ENCODE results near the gene PRKX. TPM values are rescaled to one million over a fixed set of nuclear protein-coding genes. Genes with fewer than 3 reads are reported as not detected.
"Not testable (repeated sequence)": the region's sequence is repeated elsewhere in the genome, so short reads cannot be mapped to it uniquely, and the experiment has no call there.

The PRKX gene
- 15.3 TPM for total RNA-seq

DNA sequence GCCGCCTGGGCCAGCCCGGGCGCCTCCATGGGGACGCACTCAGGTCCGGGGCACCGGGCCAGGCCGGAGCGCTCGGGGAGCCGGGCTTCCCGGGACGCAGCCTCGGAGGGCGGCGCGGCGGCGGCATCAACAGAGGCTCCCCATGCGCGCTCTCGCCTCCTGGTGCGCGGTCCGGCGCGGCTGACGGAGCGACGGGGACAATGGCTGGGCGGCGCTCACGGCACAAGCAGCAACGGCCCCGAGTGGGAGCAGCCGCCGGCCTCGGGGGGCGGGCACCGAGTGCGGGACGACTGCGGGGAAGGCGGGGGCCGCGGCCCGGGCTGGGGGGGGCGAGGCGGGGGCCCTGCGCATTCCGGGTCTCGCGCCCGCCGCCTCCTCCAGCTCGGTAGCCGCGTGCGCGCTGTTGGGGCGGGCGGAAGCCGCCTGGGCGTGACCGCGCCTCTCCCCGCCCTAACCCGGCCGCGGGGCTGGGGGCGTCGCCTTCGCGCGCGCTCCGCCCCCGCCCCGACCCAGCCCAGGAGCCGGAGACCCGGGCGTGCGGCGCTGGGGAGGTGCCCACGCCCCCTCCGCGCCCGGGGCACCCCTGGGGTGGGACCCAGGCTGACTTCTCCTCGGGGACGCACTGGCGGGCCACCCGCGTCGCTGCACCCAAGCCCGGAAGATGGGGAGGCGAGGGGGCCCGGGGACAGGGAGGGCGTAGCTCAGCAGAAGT is at the start of gene PRKX:
TSS of gene PRKX (minus strand) at position 425 of the 712 bp plus-strand sequence. CDS start at position 29, 396 bp downstream.
- peak; percentile 62 to 73 (median 67) for DNase-seq (ENCODE audit: low read depth in 2 of 3, low spot score in 2 of 3)

DNA sequence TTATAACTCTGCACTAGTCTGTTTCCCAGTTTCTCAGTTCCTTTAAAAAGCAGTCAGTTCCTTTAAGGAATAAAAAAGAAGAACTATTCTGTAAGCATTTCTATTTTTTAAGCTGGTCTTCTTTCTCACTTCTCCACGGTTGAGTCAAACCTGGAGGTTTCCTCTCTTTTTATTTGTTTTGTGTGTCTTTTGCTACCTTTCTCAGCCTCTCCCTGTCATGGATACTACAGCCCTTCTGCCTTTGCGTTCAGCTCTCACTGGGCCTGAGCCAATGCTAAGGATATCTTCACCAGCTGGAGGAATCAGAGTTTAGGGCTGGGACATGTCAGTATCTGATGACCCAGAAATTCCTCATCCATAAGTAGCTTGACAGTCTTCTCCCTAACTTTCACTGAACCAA is 49.7 kb upstream of the PRKX start:
- DNase-seq (ENCODE audit: low read depth in 2 of 3, low spot score in 2 of 3) = no peak

DNA sequence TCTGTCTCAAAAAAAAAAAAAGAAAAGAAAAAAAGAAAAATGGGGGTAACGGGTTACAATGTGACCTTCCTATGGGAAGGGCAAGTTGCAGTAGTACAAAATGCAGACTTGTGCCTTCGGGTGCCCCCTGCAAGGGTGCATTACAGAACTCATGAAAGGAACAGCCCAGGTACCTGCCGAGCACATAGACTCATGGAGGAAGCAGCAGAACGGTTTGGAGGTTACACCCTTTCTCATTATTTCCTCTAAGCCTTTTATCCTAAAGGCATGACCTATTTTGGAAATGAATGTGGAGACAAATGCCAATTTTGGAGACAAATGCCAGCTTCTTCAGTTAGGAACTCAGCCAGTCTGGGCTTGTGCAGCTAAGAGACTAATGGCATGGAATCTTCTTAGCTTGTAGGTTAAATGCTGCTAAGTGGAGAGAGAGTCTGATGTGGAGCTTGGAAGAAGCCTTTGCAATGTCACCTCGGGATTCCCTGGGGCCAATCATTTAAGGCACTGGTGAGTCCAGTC is 44.1 kb upstream of the PRKX start:
- no peak for DNase-seq (ENCODE audit: low read depth in 2 of 3, low spot score in 2 of 3)

DNA sequence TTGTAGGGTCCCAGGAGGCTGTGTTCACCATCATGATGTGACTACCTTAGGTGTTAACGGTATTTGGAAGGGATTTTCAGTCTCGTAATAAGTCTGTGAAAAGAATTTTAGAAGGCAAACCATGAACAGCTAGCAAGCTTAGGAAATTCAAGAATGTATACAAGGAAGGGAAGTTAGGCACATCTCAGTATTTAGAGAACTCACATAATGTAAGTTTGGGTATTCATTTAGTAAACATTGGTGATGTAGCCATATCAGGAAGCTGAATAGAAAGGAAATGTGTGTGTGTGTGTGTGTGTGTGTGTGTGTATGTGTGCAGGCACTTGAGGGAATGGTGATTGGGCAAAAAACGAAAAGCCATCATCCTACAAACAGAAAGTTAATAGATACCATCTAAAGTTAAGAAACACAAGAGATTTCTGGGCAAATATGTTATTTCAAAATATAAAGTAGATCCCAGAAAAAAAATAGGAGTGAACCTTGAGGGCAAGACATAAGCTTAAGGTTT is 34.7 kb upstream of the PRKX start:
- DNase-seq (ENCODE audit: low read depth in 2 of 3, low spot score in 2 of 3) = peak in 2 of 3 donors; percentile 23 to 63

DNA sequence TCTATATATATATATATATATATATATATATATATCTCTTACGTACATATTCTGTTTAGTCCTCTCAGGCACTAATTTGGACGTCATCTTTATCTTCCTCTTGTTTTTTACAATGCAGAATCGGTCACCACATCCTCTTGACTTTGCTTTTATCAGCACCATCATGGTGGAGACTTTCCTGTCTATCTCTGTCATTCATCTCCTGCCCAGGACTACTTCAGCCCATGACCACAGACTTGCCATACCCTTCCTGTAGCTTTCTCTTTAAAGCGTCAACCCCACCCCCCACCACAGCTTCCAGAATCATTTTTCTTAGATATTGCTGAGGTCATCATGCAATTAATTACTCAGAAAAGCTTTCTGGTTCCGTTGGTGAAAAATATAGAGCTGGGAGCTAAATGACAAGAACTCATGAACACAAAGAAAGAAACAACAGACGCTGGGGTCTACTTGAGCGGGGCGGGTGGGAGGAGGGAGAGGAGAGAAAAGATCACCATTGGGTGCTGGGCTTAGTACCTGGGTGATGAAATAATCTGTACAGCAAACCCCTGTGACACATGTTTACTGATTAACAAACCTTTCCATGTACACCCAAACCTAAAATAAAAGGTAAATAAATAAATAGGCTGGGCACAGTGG is 30.5 kb upstream of the PRKX start:
- DNase-seq (ENCODE audit: low read depth in 2 of 3, low spot score in 2 of 3) = peak; percentile 23 to 89 (median 69)

DNA sequence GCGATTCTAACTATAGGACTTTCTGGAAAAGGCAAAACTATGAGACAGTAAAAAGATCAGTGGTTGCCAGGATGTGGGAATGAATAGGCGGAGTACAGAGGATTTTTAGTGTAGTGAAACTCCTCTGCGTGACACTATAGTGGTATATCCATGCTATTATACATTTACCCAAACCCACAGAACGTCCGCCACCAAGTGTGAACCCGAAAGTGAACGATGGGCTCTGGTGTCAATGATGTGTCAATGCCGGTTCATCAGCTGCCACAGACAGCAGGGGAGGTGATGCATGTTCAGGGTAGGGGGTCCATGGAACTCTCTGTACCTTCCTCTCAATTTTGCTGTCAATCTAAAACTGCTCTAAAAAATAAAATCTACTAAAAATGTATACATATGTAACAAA is 27.5 kb upstream of the PRKX start:
- not testable (repeated sequence) for DNase-seq (ENCODE audit: low read depth in 2 of 3, low spot score in 2 of 3)

DNA sequence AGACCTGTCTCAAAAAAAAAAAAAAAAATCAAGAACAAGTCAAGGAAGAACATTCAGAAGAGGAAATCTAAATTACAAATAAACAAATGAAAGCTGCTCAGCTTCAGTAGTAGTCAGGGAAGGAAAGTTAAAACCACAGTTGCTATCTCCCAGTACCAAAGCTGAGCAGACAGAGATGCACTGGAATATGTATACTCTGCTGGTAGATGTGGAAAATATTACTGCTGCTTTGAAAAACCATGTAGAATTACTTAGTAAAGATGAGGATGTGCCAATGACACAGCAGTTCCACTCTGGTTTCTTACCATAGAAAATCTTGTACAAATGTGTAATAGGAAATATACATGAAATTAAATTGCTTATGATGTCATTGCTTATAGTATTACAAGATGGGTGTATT is 25.1 kb upstream of the PRKX start:
- DNase-seq (ENCODE audit: low read depth in 2 of 3, low spot score in 2 of 3) = peak in 2 of 3 donors; percentile 18 to 74

DNA sequence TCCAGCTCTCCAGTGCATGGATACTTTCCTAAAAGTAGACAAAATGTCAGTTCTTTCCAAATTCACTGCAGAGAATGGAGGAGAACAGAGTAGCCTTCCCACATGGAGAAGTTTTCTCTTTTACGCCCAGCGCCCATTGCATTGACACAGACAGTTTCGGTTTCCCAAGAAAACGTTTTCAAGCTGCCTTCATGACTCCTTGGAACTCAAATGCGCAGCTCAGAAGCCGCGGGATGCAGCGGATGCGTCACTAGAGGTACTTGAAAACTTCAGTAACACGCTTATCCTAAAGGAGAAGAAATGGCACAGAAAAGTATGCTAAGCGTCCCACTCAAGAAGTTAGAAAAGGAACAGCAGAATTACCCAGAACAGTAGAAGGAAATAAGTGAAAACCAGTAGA is 23.1 kb upstream of the PRKX start:
- not testable (repeated sequence) for DNase-seq (ENCODE audit: low read depth in 2 of 3, low spot score in 2 of 3)

DNA sequence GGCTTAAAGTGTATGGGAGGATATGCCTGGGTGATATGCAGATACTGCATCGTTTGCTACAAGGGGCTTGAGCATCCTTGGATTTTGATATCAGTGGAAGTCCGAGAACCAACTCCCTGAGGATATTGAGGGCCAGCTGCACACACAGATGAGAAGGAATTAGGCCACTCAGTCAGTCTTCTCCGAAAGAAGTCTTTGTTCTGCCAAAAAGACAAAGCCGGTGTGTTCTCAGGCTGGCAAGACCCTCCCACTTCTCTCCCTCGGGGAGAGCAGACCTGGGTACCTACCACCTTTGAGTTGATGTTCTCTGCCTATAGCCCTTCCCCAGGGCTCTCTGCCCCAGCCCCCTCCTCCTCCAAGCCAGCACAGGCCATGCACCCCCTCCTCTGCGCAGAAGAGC is 22.4 kb upstream of the PRKX start:
- DNase-seq (ENCODE audit: low read depth in 2 of 3, low spot score in 2 of 3) = not testable (repeated sequence)

DNA sequence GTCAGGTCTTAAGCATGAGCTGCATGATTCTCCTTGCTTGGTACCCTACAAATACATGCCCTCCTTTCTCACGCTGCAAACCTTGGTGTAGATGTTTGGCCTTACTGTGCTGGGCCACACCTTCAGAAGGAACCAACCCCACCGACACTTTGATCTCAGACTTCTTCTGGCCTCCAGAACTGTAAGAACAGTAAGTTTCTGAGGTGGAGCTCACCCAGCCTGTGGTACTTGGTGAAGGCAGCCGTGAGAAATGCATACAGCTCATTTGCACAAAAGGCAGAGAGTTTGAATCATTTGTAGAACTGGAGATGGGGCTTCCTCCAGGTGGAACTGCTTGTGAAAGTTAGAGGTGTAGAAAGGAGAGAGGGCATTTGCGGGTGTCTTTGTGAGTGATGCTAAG is 21.0 kb upstream of the PRKX start:
- DNase-seq (ENCODE audit: low read depth in 2 of 3, low spot score in 2 of 3) = not testable (repeated sequence)

DNA sequence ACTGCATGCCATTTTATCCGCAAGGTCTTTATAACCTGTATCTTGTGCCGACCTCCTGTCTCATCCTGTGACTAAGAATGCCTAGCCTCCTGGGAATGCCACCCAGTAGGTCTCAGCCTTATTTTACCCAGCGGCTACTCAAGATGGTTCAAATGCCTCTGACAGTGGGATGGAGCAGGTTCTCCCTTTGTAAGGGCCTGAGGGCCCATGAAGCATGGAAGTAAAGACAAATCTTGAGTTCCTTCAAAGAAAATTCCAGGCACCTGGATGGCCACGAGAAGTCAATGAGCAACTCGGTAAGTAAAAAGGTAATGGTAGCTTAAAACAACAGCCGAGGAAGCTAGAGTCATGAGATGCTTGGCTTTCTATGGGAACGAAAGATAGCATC is 19.6 kb upstream of the PRKX start:
- DNase-seq (ENCODE audit: low read depth in 2 of 3, low spot score in 2 of 3) = no peak

DNA sequence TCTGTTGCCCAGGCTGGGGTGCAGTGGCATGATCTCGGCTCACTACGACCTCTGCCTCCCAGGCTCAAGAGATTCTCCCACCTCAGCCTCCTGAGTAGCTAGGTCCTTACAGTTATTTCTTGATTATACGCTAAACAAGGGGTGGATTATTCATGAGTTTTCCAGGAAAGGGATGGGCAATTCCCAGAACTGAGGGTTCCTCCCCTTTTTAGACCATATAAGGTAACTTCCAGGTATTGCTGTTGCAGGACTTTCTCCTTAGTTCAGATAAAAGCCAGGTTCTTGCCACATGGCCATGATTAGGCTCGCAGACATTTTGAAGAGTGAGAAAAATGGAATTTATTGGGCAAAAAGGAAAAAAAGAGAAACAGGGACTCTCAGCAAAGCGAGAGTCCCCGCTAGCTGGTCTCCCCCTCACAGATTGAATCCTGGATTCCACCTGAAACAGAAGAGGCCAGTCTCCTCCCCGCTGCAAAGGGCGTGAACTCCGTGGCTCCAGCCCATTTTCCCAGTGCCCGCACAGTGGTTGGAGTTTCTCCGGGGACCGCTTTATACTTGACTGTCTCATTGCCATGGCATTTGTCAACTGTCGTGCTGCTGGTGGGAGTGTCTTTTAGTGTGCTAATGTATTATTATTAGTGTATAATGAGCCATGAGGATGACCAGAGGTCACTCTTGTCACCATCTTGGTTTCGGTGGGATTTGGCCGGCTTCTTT is 19.0 kb upstream of the PRKX start:
- DNase-seq (ENCODE audit: low read depth in 2 of 3, low spot score in 2 of 3) = not testable (repeated sequence)

DNA sequence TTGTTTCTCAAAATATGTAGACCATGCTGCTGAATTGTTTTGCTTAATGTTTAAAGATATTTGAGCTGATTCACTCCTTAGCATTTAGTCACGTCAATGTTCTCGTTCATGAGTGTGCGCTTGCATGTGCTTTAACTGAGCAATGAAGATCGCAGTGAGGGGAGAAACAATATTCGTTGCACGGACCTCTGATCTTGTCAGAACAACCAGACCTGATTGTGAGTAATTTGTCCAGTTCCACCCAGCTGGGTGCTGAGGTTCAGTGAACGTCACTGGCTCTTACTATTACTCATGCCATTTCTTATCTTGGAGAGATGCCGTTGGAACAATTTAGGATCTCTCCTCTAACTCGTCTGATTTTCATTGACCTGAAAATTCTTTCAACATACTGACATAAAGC is 15.0 kb upstream of the PRKX start:
- no peak for DNase-seq (ENCODE audit: low read depth in 2 of 3, low spot score in 2 of 3)

DNA sequence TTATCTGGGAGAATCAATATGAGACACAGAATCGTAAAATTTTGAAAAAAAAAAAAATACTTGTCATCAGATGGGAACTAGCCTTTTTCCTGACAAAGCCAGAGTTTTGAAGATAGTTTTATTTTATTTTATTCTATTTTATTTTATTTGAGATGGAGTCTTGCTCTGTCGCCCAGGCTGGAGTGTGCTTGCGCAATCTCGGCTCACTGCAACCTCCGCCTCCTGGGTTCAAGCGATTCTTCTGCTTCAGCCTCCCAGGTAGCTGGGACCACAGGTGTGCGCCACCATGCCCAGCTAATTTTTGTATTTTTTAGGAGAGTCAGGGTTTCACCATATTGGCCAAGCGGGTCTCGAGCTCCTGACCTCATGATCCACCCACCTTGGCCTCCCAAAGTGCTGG is 10.0 kb upstream of the PRKX start:
- DNase-seq (ENCODE audit: low read depth in 2 of 3, low spot score in 2 of 3) = not testable (repeated sequence)

DNA sequence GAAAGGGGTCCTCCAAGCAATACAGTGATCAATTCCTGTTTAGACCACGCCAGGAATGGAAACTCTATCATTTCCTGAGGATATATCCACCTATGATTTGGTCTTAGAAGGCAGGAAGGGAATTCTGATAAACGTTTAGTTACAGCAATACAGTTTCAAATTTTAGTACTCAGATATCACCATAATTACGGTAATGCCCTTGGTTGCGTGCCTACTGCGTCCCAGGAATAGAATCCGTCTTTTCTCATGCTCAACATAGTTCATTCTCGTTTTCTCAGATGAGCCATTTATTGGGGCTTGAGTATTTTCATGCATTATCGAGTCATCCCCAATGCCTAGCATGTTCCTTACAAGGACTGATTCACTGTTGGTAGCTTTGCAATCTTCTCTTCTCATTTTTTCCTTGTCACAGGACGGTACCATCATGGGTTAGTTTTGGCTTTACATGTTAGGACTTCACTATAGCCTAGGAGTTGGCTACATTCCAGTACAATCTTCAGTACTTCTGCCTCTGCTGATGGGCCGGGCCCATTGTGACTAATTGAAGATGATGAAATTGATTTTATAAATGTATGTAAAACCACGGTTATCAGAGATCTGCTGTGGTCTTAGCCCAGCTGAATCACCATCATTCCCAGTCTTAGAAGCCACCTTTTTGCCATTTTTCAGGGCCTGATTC is 4.4 kb upstream of the PRKX start:
- DNase-seq (ENCODE audit: low read depth in 2 of 3, low spot score in 2 of 3) = no peak

DNA sequence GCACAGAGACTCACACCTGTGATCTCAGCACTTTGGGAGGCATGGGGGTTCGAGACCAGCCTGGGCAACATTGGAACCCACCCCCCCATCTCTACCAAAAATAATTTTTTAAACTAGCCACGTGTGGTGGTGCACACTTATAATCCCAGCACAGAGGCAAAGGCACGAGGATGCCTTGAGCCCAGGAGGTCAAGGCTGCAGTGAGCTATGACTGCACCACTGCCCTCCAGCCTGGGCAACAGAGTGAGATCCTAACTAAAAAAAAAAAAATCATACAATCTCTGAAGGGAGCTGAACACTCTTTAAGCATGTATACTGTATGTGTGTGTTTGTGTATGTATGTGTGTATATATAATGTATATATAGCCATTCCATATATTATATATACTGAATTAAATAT is 2.5 kb upstream of the PRKX start:
- DNase-seq (ENCODE audit: low read depth in 2 of 3, low spot score in 2 of 3) = no peak

DNA sequence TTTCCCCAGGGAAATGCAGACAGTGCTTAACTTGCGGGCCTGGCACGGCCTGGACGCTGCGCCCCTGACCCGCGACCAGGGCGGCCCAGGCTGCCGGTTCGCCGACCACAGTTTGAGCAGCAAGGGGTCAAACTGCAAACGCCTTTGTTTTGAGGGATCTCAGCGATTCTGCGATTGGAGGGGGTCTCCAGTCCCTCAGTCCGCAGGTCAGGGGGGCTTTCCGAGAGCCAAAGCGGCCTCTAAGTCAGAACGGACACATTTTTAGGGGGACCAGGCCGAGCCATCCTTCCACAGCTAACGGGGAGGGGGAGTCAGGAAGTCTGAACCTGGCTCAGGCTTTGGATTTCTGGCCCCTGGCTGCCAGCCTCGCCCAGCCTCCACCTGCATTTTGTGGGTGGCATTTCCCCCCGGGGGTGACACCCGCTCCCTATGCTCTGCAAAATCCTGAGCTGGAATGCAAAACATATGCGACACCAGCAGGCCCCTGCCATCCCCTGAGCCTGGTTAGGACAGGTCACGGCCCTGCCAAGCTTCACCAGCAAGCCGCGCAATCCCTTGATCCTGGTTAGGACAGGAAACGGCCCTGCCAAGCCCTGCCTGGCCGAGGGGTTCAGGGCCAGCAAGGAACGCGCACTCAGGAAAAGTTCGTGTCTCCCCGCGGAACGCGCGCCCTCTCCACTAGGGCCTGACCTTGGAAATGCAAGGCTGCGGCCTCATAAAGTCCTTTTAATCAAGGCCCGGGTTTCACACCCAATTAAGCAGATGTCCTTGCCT is 1.4 kb upstream of the PRKX start:
- DNase-seq (ENCODE audit: low read depth in 2 of 3, low spot score in 2 of 3) = not testable (repeated sequence)

DNA sequence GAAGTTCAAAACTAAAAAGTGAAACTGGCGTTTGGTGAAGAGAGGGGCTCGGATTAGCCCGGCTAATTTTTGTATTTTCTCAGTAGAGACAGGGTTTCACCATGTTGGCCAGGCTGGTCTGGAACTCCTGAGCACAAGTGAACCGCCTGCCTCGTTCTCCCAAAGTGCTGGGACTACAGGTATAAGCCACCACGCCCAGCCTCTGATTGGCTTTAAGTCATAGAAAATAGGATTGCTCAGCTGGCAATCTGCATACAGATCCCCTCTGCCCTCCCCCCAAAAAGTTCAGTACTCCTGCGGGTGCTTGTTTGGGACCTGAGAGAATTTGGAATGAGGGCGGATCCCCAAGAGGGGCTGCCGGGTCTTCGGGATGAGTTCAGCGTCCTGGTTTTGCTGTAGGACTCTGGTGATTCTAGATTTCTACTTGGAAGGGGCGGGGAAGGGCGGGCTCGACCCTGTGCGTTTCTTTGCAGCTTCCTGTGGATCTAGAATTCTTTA is 537 bp upstream of the PRKX start:
- no peak for DNase-seq (ENCODE audit: low read depth in 2 of 3, low spot score in 2 of 3)

DNA sequence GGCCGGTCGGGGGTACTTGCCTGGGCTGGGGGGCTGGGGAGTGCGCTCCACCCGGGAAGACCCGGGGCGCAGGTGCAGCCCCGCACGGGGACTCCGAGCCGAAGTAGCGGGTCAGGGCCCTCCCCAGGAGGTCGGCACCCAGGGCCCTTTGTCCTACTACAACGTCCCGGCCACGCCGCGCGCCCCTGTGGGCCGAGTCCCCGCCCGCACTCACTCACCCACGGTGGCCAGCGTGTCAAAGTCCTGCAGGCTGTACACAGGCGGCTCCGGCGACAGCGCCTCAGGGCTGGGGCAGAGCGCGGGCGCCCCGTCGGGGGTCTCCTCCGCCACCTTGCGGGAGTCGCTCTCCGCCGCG is 602 bp downstream of the PRKX start:
- no peak for DNase-seq (ENCODE audit: low read depth in 2 of 3, low spot score in 2 of 3)
